NCI-H446 (cell line): ENCODE results near the gene FAM110A.
"Not testable (repeated sequence)": the region's sequence is repeated elsewhere in the genome, so short reads cannot be mapped to it uniquely, and the experiment has no call there.

Experiments used
- DNase-seq, 2 experiments: peaks; one replicate each; lab custom pipeline; 2025; lab: John Stamatoyannopoulos, UW

The FAM110A gene

DNA sequence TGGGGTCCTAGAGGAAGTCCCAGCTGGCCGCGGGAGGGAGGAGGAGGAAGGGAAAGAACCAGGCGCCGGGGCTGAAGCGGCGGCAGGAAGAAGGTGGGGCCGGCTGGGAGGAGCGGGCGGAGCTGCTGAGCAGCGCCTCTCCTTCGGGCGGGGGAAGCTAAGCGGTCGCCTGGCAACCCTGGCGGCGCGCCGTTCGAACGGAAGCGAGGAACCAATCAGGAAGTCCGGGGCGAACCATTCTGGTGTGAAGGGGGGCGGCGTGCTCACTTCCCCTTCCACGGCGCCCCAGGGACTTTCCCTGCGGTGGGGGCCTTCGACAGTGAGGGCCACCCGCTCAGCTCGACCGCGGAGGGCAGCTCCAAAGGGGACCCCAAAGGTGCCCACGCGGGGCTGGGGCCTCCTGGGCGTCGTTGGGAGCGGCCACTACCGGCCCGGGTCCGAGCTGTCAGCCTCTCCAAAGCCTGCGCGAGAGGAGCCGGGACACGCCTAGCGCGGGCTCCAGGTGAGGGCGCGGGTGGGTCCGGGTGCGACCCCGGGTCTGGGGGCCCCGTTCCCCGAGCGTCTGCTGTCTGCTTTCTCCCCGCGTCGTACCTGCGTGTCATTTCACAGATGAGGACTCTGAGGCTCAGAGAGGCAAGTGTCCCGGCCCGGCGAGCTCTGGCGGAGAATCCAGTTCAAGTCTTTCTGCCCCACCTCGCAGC is at the start of gene FAM110A:
FAM110A (plus strand) TSS at position 266 of the 701 bp plus-strand sequence. CDS start 11,090 bp downstream, outside the sequence.
- DNase-seq = peak; percentile 79 to 92

DNA sequence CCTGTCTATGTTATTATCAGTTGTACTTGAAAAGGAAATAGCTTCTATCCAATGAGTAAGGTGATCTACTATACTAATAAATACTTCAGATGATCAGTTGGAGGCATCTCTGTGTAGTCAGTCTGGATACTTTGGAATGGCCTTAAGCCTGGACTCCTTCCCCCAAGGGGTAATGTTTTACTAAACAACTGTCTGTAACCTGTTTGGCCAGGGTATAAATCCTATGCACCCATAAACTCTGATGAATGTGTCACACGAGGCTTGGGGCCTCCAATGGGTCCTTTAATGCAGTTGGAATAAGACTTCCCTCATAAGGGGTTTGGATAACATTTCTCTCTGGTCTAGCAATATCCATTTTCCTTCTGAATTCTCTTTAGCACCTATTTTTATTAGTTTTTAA is 45.7 kb upstream of the FAM110A start:
- DNase-seq = no peak

GRCh38 chr20:791056-791455 is 42.5 kb upstream of the FAM110A start:
- DNase-seq = no peak

- DNase-seq = no peak
Observed at GRCh38 chr20:792248-792647, 41.3 kb upstream of the FAM110A start.

GRCh38 chr20:796921-797320 is 36.6 kb upstream of the FAM110A start:
- no peak for DNase-seq

DNA sequence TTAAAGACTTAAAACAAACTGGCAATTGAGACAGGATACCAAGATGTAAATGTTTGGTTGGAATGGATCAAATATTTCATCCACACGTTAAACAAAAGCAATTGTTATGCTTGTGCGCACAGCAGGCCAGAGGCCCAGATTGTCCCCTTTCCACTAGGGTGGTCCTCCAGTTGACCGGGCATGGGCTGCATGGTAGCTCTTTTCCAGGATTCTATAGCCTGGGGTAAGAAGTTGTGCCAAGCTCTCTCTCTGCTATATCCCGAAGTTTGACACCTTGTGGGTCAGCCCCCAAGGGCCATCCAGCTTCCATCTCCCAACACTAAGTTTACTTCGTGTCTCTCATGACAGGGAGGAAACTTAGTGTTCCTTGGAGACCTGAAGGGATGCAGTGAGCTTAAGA is 34.8 kb upstream of the FAM110A start:
- not testable (repeated sequence) for DNase-seq

DNA sequence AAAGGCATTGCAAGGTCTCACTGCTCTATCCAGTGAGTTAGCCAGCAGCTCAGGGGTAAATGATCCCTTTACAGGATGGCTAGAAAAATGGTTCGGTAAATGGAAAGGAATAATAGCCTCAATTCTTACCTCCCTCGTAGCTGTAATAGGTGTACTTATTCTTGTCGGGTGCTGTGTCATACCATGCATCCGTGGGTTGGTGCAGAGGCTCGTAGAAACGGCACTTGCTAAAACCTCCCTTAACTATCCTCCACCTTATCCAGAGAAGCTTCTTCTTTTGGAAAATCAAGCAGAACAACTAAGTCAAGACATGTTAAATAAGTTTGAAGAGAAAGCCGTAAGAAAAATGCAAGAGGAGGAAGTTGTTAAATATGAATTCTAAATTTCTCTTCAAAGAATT is 33.5 kb upstream of the FAM110A start:
- not testable (repeated sequence) for DNase-seq

DNA sequence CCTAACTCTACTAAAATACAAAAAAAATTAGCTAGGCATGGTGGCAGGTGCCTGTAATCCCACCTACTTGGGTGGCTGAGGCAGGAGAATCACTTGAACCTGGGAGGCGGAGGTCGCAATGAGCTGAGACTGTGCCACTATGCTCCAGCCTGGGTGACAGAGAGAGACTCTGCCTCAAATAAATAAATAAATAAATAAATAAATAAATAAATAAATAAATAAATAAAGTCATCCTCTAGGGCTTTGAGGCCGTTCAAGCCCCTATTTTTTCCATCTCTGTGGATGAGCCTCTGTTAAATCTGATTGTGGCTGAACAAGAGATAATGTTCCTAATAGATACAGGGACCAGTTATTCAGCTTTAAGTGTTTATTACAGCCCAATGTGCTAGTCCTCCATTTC is 31.8 kb upstream of the FAM110A start:
- no peak for DNase-seq

- DNase-seq = no peak
Observed at GRCh38 chr20:805713-806112, 27.8 kb upstream of the FAM110A start.

DNA sequence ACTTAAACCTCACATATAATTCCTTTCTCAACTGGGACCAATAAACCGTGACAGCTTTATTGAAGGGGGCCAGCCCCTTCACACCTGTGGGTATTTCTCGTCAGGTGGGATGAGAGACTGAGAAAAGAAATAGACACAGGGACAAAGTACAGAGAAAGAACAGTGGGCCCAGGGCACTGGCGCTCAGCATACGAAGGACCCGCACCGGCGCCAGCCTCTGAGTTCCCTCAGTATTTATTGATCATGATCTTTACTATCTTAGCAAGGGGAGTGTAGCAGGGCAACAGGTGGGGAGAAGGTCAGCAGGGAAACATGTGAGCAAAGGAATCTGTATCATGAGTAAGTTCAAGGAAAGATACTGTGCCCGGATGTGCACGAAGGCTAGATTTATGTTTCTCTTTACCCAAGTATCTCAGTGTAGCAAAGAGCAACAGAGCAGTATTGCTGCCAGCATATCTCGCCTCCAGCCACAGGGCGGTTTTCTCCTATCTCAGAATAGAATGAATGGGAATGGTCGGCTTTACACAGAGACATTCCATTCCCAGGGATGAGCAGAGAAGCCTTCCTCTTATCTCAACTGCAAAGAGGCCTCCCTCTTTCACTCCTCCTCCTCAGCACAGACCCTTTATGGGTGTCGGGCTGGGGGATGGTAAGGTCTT is 21.6 kb upstream of the FAM110A start:
- not testable (repeated sequence) for DNase-seq

DNA sequence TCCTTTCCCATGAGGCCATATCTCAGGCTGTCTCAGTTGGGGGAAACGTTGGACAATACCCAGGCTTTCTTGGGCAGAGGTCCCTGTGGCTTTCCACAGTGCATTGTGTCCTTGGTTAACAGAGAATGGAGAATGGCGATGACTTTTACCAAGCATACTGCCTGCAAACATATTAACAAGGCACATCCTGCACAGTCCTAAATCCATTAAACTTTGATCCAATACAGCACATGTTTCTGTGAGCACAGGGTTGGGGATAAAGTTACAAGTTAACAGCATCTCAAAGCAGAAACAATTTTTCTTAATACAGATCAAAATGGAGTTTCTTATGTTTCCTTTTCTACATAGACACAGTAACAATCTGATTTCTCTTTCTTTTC is 21.1 kb upstream of the FAM110A start:
- not testable (repeated sequence) for DNase-seq

DNA sequence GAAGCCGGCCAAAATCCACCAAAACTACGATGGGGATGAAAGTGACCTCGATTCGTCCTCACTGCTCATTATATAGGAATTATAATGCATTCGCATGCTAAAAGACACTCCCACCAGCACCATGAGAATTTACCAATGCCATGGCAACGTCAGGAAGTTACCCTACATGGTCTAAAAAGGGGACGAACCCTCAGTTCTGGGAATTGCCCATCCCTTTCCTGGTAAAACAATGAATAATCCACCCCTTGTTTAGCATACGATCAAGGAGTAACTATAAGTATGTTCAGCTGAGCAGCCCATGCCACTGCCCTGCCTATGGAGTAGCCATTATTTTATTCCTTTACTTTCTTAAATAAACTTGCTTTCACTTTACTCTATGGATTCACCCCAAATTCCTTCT is 20.1 kb upstream of the FAM110A start:
- DNase-seq = no peak

- DNase-seq = no peak
Observed at GRCh38 chr20:815226-815625, 18.3 kb upstream of the FAM110A start.

DNA sequence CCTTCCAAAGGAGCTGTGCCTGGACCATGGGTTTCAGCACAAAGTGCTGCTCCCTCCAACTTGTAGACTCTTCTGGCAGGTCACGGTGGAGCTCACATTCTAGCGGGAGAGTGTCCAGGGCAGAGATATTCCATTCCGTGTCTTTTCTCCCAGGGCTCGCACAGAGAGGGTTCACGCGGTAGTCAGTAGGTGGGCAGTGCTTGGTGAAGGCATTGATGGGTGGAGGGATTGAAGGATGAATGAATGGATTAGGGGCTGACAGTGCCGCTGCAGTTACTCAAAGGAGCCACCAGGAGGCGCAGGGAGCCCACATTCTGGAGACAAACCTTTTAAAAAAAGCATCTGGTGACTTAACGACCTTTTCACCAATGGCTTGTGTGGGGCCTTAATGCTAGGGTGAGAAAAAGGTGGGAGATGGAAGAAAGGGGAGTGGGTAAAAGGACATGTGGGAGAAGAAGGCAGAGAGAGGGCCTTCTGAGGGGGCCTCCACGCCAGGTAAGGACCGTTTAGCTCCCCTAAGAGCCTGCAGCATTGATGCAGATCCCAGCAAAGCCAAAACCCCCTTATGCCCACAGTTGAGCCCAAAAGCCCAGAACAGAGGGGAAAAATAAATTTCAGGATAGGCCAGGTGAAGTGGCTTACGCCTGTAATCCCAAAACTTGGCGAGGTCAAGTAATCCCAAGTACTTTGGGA is 17.5 kb upstream of the FAM110A start:
- peak; percentile 26 to 56 for DNase-seq

- no peak for DNase-seq
Observed at GRCh38 chr20:818001-818664, 15.4 kb upstream of the FAM110A start.

GRCh38 chr20:819680-820322 is 13.7 kb upstream of the FAM110A start:
- no peak for DNase-seq

- DNase-seq = no peak
Observed at GRCh38 chr20:820323-820953, 13.1 kb upstream of the FAM110A start.

DNA sequence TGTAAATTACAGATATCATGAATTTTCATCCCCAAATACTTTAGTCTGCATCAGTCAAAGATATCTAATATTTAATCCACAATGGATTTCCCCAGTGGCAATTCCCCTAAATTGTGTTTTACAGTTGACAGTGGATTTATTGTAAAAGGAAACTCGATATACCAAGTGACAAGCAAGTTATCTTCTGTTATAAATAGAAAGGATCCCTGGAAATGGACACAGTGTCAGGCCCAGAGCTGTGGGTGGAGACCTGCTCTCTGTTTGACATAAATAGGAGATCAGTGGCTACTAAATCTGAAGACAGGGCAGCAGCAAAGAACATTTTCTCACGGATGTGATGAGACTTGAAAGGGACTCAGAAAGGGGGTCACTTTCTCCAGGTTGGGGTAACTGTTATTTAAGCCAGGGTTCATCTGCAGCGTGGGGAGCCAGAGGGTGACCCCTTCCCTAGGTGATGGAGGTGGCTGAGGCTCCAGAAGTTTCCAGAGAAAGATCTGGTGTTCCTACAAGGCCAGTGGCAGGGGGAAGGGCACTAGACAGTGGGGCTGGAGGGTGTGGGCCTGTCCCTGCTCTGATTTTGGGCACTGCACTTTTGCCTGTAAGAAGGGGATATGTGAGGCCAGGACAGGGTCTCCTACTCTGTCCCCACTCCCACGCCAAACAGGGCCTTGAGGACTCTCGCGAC is 12.3 kb upstream of the FAM110A start:
- DNase-seq = no peak

DNA sequence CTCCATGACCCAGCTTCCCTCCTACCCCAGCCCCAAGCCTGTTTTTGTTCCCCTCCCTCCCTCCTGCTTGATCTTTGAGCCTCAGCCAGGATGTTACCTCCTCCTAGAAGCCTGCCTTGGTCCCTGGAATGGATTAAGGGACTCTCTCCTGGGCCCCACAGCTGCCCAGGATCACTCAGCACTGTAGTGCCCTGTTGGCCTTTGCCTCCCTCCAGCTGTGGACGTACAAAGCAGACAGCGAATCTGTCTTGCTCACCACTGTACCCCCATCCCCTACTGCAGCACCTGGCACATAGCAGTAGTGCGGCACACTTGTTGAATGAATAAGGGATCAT is 11.8 kb upstream of the FAM110A start:
- DNase-seq = no peak

- DNase-seq = no peak
Observed at GRCh38 chr20:822651-823573, 10.6 kb upstream of the FAM110A start.
